HG03066 (cell line): ENCODE data around the gene KRTAP24-1.

ENCODE experiments used
- ATAC-seq: cut with Tn5 transposase; IDR thresholded peaks from one replicate; pipeline ENCODE4 v1.9.1; 2021; ENCODE audit warnings: low read depth; ENCODE audit not compliant: unreplicated experiment

Gene KRTAP24-1

GRCh38 chr21:30238168-30238567, 44.6 kb downstream of the KRTAP24-1 start:
- ATAC-seq: no peak

- no peak for ATAC-seq
These were observed 48.1 kb downstream of the KRTAP24-1 start for GRCh38 chr21:30234643-30235042.

- no peak for ATAC-seq
These were observed 48.7 kb downstream of the KRTAP24-1 start for GRCh38 chr21:30234050-30234449.

DNA sequence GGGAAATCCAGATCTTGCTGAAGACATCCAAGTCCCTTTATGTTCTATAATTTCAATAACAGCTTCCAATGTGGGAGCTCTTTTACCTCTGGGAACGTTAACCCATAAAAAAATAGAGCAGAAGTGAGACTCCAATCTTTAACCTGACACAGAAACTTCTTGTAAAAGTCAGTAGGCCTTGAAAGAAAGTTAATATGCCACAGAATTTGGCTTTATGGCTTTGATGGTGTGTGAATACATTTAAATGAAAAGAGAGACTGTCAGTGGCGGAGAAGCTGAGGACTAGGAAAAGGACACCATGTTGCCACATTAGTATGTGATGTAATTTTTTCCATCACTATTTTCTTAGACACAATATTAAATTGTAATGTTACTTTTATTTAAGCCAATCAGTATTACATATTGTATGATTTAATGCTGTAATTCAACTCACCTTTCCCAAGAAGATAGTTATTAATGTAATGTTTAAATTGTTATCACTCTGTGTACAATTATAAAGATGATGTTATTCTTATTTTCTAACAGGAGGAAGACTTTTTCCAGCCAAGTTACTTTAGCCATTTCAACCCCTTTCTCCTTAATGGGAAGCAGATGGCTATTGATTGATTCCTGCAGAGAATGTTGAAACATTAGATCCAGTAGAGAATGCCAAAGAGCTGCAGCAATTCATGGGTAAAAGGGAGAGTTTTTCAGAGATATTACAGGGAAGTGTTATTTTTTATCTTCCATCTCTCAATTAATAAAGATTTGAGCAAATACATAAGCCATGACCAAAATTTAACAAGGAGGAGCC, 49.3 kb downstream of the KRTAP24-1 start:
- ATAC-seq: no peak

DNA sequence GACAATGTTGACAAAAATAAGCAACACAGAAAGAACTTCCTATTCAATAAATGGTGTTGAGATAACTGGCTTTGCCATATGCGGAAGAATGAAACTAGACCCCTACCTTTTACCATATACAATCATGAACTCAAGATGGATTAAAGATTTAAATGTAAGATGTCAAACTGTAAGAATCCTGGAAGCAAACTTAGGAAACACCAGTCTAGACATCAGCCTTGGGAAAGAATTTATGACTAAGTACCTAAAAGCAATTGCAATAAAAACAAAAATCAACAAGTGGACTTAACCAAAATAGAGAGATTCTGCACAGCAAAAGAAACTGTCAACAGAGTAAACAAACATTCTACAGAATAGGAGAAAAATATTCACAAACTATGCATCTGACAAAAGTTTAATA, 50.7 kb downstream of the KRTAP24-1 start:
- ATAC-seq: no peak
